NCI-H2196 treated with DMSO at 0.1 percent for 48 hours (cell line): ENCODE results near the gene ATXN3.

Experiments
- DNase-seq: peaks from one replicate; lab custom pipeline; 2025; ENCODE audit not compliant: unreplicated experiment; lab: John Stamatoyannopoulos, UW

ATXN3 gene

DNA sequence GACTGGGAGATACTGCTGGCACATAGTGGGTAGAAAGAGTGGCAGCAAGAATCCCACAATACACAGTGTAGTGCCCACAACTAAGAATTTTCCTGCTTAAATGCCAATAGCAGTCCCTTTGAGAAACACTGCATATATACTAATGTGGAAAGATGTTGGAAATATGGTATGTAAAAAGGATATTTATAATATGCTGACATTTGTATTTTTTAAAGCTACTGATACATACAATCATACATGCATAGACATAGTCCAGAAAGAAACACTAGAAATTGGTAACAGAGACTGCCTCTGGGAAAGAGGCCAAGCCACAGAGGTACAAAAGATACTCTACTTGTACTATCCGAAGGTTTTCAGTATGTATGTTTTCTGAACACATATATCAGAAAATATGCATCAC is 96.8 kb downstream of the ATXN3 start:
- DNase-seq, result no peak
